KBM-7 (cell line): ENCODE results near the gene JMJD8.

Experiments used
- DNase-seq: peaks from one replicate; pipeline ENCODE4 v3.0.0-alpha.2; 2015
- in situ Hi-C: fragments of 300-500 bp; cut with MboI; formaldehyde crosslinking; loops from 2 replicates; pipeline ENCODE4 v1.14.3; 2020; ENCODE audit warnings: low sequenced_read_pairs, low pct_unique_long_range_greater_than_20kb, mixed read lengths

JMJD8 gene

GRCh38 chr16:723695-724094 lies 39.6 kb upstream of the JMJD8 start:
- in situ Hi-C loops: no loop called here

GRCh38 chr16:722835-723633 lies 38.9 kb upstream of the JMJD8 start:
- DNase-seq: no peak
- in situ Hi-C loops: no loop called here

More at GRCh38 chr16:723695-724094, 39.6 kb upstream of the JMJD8 start:
- no peak for DNase-seq

GRCh38 chr16:721765-722540 lies 37.8 kb upstream of the JMJD8 start:
- in situ Hi-C loops: no loop called here
- no peak for DNase-seq

- DNase-seq: peak; percentile 90
- in situ Hi-C loops: no loop called here
Observed at GRCh38 chr16:720990-721764, 37.0 kb upstream of the JMJD8 start, which contains the start of gene ANTKMT. ANTKMT (plus strand) TSS chr16:721146; CDS start chr16:721275, 129 bp downstream.

- in situ Hi-C loops: no loop called here
- no peak for DNase-seq
Observed at GRCh38 chr16:720447-720989, 36.4 kb upstream of the JMJD8 start.

GRCh38 chr16:719815-720446 lies 35.8 kb upstream of the JMJD8 start:
- peak; percentile 90 for DNase-seq
- in situ Hi-C loops: loop anchor here (10.0 kb wide), 1 partner anchor 65 kb away; the partner anchor contains the start of genes CHTF18 and RPUSD1

- in situ Hi-C loops: loop anchor here (10.0 kb wide), 1 partner anchor 66 kb away; the partner anchor contains the start of genes CHTF18 and RPUSD1
- DNase-seq: no peak
Observed at GRCh38 chr16:718922-719321, 34.8 kb upstream of the JMJD8 start.

- in situ Hi-C loops: loop anchor here (10.0 kb wide), 1 partner anchor 66 kb away; the partner anchor contains the start of genes CHTF18 and RPUSD1
- no peak for DNase-seq
Observed at GRCh38 chr16:718389-718788, 34.3 kb upstream of the JMJD8 start.

GRCh38 chr16:717450-718245 lies 33.5 kb upstream of the JMJD8 start:
- in situ Hi-C loops: loop anchor here (10.0 kb wide), 1 partner anchor 67 kb away; the partner anchor contains the start of genes CHTF18 and RPUSD1
- DNase-seq: no peak

- no peak for DNase-seq
- in situ Hi-C loops: loop anchor here (10.0 kb wide), 1 partner anchor 68 kb away; the partner anchor contains the start of genes CHTF18 and RPUSD1
Observed at GRCh38 chr16:716768-717325, 32.7 kb upstream of the JMJD8 start.

- no peak for DNase-seq
- in situ Hi-C loops: loop anchor here (10.0 kb wide), 1 partner anchor 69 kb away; the partner anchor contains the start of genes CHTF18 and RPUSD1
Observed at GRCh38 chr16:716200-716568, 32.0 kb upstream of the JMJD8 start.

- DNase-seq: peak; percentile 52
Observed at GRCh38 chr16:715477-716199, 31.5 kb upstream of the JMJD8 start.

GRCh38 chr16:714558-715476 lies 30.7 kb upstream of the JMJD8 start, which contains the start of gene METRN:
METRN (plus strand) TSS chr16:715118; CDS start chr16:715290, 172 bp downstream.
- in situ Hi-C loops: loop anchor here (10.0 kb wide), 1 partner anchor 70 kb away; the partner anchor contains the start of genes CHTF18 and RPUSD1
- peak; percentile 77 for DNase-seq

More at GRCh38 chr16:715477-716199, 31.5 kb upstream of the JMJD8 start:
- in situ Hi-C loops: loop anchor here (10.0 kb wide), 1 partner anchor 69 kb away; the partner anchor contains the start of genes CHTF18 and RPUSD1

- no peak for DNase-seq
- in situ Hi-C loops: loop anchor here (10.0 kb wide), 1 partner anchor 71 kb away; the partner anchor contains the start of genes CHTF18 and RPUSD1
Observed at GRCh38 chr16:714079-714478, 29.9 kb upstream of the JMJD8 start.

GRCh38 chr16:712740-713250 lies 28.7 kb upstream of the JMJD8 start:
- in situ Hi-C loops: loop anchor here (10.0 kb wide), 1 partner anchor 72 kb away; the partner anchor contains the start of genes CHTF18 and RPUSD1
- peak; percentile 80 for DNase-seq
